Measurements from ENCODE around the gene EXT2.

- no peak for TF ChIP-seq SIX5 (IDR thresholded peaks at IDR 0.05; ENCODE audit: low read depth, low read length, severe bottlenecking)
- no peak for TF ChIP-seq BCL11A (IDR thresholded peaks at IDR 0.05; ENCODE audit: low read depth, low read length)
- no peak for TF ChIP-seq ZNF207 (IDR thresholded peaks at IDR 0.05; ENCODE audit: borderline replicate concordance)
- no peak for TF ChIP-seq HCFC1 (IDR thresholded peaks at IDR 0.05; ENCODE audit: low read length)
- TF ChIP-seq PML (IDR thresholded peaks at IDR 0.05; ENCODE audit: low read length), result no peak
- TF ChIP-seq E2F8 (IDR thresholded peaks at IDR 0.05; ENCODE audit: low read depth, partially characterized antibody), result no peak
- TF ChIP-seq, protein P1, sequence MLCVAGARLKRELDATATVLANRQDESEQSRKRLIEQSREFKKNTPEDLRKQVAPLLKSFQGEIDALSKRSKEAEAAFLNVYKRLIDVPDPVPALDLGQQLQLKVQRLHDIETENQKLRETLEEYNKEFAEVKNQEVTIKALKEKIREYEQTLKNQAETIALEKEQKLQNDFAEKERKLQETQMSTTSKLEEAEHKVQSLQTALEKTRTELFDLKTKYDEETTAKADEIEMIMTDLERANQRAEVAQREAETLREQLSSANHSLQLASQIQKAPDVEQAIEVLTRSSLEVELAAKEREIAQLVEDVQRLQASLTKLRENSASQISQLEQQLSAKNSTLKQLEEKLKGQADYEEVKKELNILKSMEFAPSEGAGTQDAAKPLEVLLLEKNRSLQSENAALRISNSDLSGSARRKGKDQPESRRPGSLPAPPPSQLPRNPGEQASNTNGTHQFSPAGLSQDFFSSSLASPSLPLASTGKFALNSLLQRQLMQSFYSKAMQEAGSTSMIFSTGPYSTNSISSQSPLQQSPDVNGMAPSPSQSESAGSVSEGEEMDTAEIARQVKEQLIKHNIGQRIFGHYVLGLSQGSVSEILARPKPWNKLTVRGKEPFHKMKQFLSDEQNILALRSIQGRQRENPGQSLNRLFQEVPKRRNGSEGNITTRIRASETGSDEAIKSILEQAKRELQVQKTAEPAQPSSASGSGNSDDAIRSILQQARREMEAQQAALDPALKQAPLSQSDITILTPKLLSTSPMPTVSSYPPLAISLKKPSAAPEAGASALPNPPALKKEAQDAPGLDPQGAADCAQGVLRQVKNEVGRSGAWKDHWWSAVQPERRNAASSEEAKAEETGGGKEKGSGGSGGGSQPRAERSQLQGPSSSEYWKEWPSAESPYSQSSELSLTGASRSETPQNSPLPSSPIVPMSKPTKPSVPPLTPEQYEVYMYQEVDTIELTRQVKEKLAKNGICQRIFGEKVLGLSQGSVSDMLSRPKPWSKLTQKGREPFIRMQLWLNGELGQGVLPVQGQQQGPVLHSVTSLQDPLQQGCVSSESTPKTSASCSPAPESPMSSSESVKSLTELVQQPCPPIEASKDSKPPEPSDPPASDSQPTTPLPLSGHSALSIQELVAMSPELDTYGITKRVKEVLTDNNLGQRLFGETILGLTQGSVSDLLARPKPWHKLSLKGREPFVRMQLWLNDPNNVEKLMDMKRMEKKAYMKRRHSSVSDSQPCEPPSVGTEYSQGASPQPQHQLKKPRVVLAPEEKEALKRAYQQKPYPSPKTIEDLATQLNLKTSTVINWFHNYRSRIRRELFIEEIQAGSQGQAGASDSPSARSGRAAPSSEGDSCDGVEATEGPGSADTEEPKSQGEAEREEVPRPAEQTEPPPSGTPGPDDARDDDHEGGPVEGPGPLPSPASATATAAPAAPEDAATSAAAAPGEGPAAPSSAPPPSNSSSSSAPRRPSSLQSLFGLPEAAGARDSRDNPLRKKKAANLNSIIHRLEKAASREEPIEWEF (IDR thresholded peaks at IDR 0.05; ENCODE audit: insufficient replicate concordance, low read depth, low read length), result no peak
- TF ChIP-seq TAF1 (IDR thresholded peaks at IDR 0.05; ENCODE audit: borderline replicate concordance, low read depth, low read length), result no peak
- TF ChIP-seq MTA3 (IDR thresholded peaks at IDR 0.05; ENCODE audit: borderline replicate concordance, low read length), result no peak
- TF ChIP-seq, protein P2, sequence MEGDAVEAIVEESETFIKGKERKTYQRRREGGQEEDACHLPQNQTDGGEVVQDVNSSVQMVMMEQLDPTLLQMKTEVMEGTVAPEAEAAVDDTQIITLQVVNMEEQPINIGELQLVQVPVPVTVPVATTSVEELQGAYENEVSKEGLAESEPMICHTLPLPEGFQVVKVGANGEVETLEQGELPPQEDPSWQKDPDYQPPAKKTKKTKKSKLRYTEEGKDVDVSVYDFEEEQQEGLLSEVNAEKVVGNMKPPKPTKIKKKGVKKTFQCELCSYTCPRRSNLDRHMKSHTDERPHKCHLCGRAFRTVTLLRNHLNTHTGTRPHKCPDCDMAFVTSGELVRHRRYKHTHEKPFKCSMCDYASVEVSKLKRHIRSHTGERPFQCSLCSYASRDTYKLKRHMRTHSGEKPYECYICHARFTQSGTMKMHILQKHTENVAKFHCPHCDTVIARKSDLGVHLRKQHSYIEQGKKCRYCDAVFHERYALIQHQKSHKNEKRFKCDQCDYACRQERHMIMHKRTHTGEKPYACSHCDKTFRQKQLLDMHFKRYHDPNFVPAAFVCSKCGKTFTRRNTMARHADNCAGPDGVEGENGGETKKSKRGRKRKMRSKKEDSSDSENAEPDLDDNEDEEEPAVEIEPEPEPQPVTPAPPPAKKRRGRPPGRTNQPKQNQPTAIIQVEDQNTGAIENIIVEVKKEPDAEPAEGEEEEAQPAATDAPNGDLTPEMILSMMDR (IDR thresholded peaks at IDR 0.05 in 2 of 3, conservative IDR thresholded peaks at IDR 0.05 in 1 of 3; ENCODE audit: control insufficient read depth in 2 of 3, extremely low read depth in 1 of 3, insufficient read depth in 1 of 3, low read depth in 3 of 3, low read length in 3 of 3), result no peak
- no peak for TF ChIP-seq YY1 (IDR thresholded peaks at IDR 0.05; ENCODE audit: low read depth, low read length)
- no peak for TF ChIP-seq POLR2A (IDR thresholded peaks at IDR 0.05; ENCODE audit: low read depth, low read length)
- TF ChIP-seq, protein P3, sequence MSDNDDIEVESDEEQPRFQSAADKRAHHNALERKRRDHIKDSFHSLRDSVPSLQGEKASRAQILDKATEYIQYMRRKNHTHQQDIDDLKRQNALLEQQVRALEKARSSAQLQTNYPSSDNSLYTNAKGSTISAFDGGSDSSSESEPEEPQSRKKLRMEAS (IDR thresholded peaks at IDR 0.05; ENCODE audit: low read depth, low read length), result no peak
- TF ChIP-seq PAX8 (IDR thresholded peaks at IDR 0.05), result no peak
Measured at GRCh38 chr11:44085330-44085729, 10.1 kb upstream of the EXT2 start.

Measured in GM12878 (cell line).